ENCODE data around the gene ZNF234.
"Not testable (repeated sequence)": the region's sequence is repeated elsewhere in the genome, so short reads cannot be mapped to it uniquely, and the experiment has no call there.

Gene ZNF234

GRCh38 chr19:44141191-44142058 is at the start of gene ZNF234:
TSS of gene ZNF234 (plus strand) at chr19:44141554. CDS start at chr19:44144633, 3,079 bp downstream.
- Histone ChIP-seq H3K9ac (ENCODE audit: low read length) (peak within 1 kb of the TSS; percentile 90), H3K4me1 (ENCODE audit: control insufficient read depth, insufficient read depth, low read length) (peaks cover 10% of the 10 kb centered on the region), H3K4me3 (ENCODE audit: low read length) (peak within 1 kb of the TSS; percentile 96), H3K9me3 (ENCODE audit: control insufficient read depth, low read length) (no peaks in the 10 kb centered on the region), H3K27me3 (replicated peaks; ENCODE audit: control insufficient read depth, insufficient read depth, low read length) (no peaks in the 10 kb centered on the region), H3K36me3 (ENCODE audit: control insufficient read depth, insufficient read depth, low read length, severe bottlenecking) (peaks cover 25% of the 10 kb centered on the region)
- peak; percentile 97 for DNase-seq (ENCODE audit: low read depth)

- Histone ChIP-seq H3K9ac (ENCODE audit: low read length) (no peak overlapping the region), H3K4me1 (ENCODE audit: control insufficient read depth, insufficient read depth, low read length) (peaks cover 8% of the 10 kb centered on the region), H3K4me3 (ENCODE audit: low read length) (no peak overlapping the region), H3K27me3 (replicated peaks; ENCODE audit: control insufficient read depth, insufficient read depth, low read length) (no peaks in the 10 kb centered on the region), H3K9me3 (ENCODE audit: control insufficient read depth, low read length) (no peaks in the 10 kb centered on the region), H3K36me3 (ENCODE audit: control insufficient read depth, insufficient read depth, low read length, severe bottlenecking) (peaks cover 13% of the 10 kb centered on the region)
- DNase-seq (ENCODE audit: low read depth) = no peak
Measured at GRCh38 chr19:44092108-44092507, 49.2 kb upstream of the ZNF234 start.

- Histone ChIP-seq H3K4me1 (ENCODE audit: control insufficient read depth, insufficient read depth, low read length) (peaks cover 8% of the 10 kb centered on the region), H3K4me3 (ENCODE audit: low read length) (peak within 1 kb of the TSS; percentile 82), H3K9ac (ENCODE audit: low read length) (peak within 1 kb of the TSS; percentile 99), H3K27me3 (replicated peaks; ENCODE audit: control insufficient read depth, insufficient read depth, low read length) (no peaks in the 10 kb centered on the region), H3K9me3 (ENCODE audit: control insufficient read depth, low read length) (no peaks in the 10 kb centered on the region), H3K36me3 (ENCODE audit: control insufficient read depth, insufficient read depth, low read length, severe bottlenecking) (peaks cover 27% of the 10 kb centered on the region)
- DNase-seq (ENCODE audit: low read depth) = peak; percentile 98
Measured at GRCh38 chr19:44093931-44094765, 47.2 kb upstream of the ZNF234 start, which contains the start of gene ZNF224. TSS of gene ZNF224 (plus strand) at chr19:44094361. CDS start at chr19:44097874, 3,513 bp downstream.

- peaks cover 55% of the 10 kb centered on the region for H3K36me3 ChIP-seq (ENCODE audit: control insufficient read depth, insufficient read depth, low read length, severe bottlenecking)
- no peak for DNase-seq (ENCODE audit: low read depth)
- no peaks in the 10 kb centered on the region for H3K27me3 ChIP-seq (replicated peaks; ENCODE audit: control insufficient read depth, insufficient read depth, low read length)
- peak overlapping the region; percentile 44 for H3K4me3 ChIP-seq (ENCODE audit: low read length)
- H3K4me1 ChIP-seq (ENCODE audit: control insufficient read depth, insufficient read depth, low read length) = peaks cover 4% of the 10 kb centered on the region
- H3K9me3 ChIP-seq (ENCODE audit: control insufficient read depth, low read length) = peaks cover 41% of the 10 kb centered on the region
- H3K9ac ChIP-seq (ENCODE audit: low read length) = no peak overlapping the region
Measured at GRCh38 chr19:44107751-44108150, 33.6 kb upstream of the ZNF234 start.

GRCh38 chr19:44109458-44109857 is 31.9 kb upstream of the ZNF234 start:
- DNase-seq (ENCODE audit: low read depth) = no peak
- Histone ChIP-seq H3K9me3 (ENCODE audit: control insufficient read depth, low read length) (peaks cover 36% of the 10 kb centered on the region), H3K36me3 (ENCODE audit: control insufficient read depth, insufficient read depth, low read length, severe bottlenecking) (peaks cover 38% of the 10 kb centered on the region)

GRCh38 chr19:44111910-44112463 is 29.4 kb upstream of the ZNF234 start:
- peaks cover 17% of the 10 kb centered on the region for H3K9me3 ChIP-seq (ENCODE audit: control insufficient read depth, low read length)
- H3K27me3 ChIP-seq (replicated peaks; ENCODE audit: control insufficient read depth, insufficient read depth, low read length) = no peaks in the 10 kb centered on the region
- peaks cover 26% of the 10 kb centered on the region for H3K36me3 ChIP-seq (ENCODE audit: control insufficient read depth, insufficient read depth, low read length, severe bottlenecking)
- H3K4me3 ChIP-seq (ENCODE audit: low read length) = peak overlapping the region; percentile 95
- peaks cover 14% of the 10 kb centered on the region for H3K4me1 ChIP-seq (ENCODE audit: control insufficient read depth, insufficient read depth, low read length)
- peak overlapping the region; percentile 90 for H3K9ac ChIP-seq (ENCODE audit: low read length)
- DNase-seq (ENCODE audit: low read depth) = peak; percentile 91

More at GRCh38 chr19:44109458-44109857, 31.9 kb upstream of the ZNF234 start:
- Histone ChIP-seq H3K9ac (ENCODE audit: low read length) (no peak overlapping the region), H3K4me1 (ENCODE audit: control insufficient read depth, insufficient read depth, low read length) (peaks cover 9% of the 10 kb centered on the region), H3K27me3 (replicated peaks; ENCODE audit: control insufficient read depth, insufficient read depth, low read length) (no peaks in the 10 kb centered on the region), H3K4me3 (ENCODE audit: low read length) (no peak overlapping the region)

- H3K9me3 ChIP-seq (ENCODE audit: control insufficient read depth, low read length) = peaks cover 9% of the 10 kb centered on the region
- H3K4me1 ChIP-seq (ENCODE audit: control insufficient read depth, insufficient read depth, low read length) = peaks cover 14% of the 10 kb centered on the region
- DNase-seq (ENCODE audit: low read depth) = no peak
- H3K27me3 ChIP-seq (replicated peaks; ENCODE audit: control insufficient read depth, insufficient read depth, low read length) = no peaks in the 10 kb centered on the region
- peaks cover 24% of the 10 kb centered on the region for H3K36me3 ChIP-seq (ENCODE audit: control insufficient read depth, insufficient read depth, low read length, severe bottlenecking)
- peak overlapping the region; percentile 95 for H3K4me3 ChIP-seq (ENCODE audit: low read length)
- H3K9ac ChIP-seq (ENCODE audit: low read length) = peak overlapping the region; percentile 90
Measured at GRCh38 chr19:44112802-44113137, 28.6 kb upstream of the ZNF234 start.

GRCh38 chr19:44113138-44113783 is 28.1 kb upstream of the ZNF234 start, which contains the start of gene ZNF225:
TSS of gene ZNF225 (plus strand) at chr19:44113399. CDS start at chr19:44115828, 2,429 bp downstream.
- DNase-seq (ENCODE audit: low read depth) = peak; percentile 99
- Histone ChIP-seq H3K4me1 (ENCODE audit: control insufficient read depth, insufficient read depth, low read length) (peaks cover 14% of the 10 kb centered on the region), H3K27me3 (replicated peaks; ENCODE audit: control insufficient read depth, insufficient read depth, low read length) (no peaks in the 10 kb centered on the region), H3K9ac (ENCODE audit: low read length) (peak within 1 kb of the TSS; percentile 90), H3K36me3 (ENCODE audit: control insufficient read depth, insufficient read depth, low read length, severe bottlenecking) (peaks cover 23% of the 10 kb centered on the region), H3K4me3 (ENCODE audit: low read length) (peak within 1 kb of the TSS; percentile 95), H3K9me3 (ENCODE audit: control insufficient read depth, low read length) (peaks cover 4% of the 10 kb centered on the region)

- no peaks in the 10 kb centered on the region for H3K9me3 ChIP-seq (ENCODE audit: control insufficient read depth, low read length)
- no peak for DNase-seq (ENCODE audit: low read depth)
- H3K27me3 ChIP-seq (replicated peaks; ENCODE audit: control insufficient read depth, insufficient read depth, low read length) = no peaks in the 10 kb centered on the region
- H3K4me1 ChIP-seq (ENCODE audit: control insufficient read depth, insufficient read depth, low read length) = peaks cover 14% of the 10 kb centered on the region
- H3K36me3 ChIP-seq (ENCODE audit: control insufficient read depth, insufficient read depth, low read length, severe bottlenecking) = peaks cover 23% of the 10 kb centered on the region
- H3K4me3 ChIP-seq (ENCODE audit: low read length) = peak overlapping the region; percentile 95
- peak overlapping the region; percentile 90 for H3K9ac ChIP-seq (ENCODE audit: low read length)
Measured at GRCh38 chr19:44113784-44114390, 27.5 kb upstream of the ZNF234 start.

- H3K36me3 ChIP-seq (ENCODE audit: control insufficient read depth, insufficient read depth, low read length, severe bottlenecking) = peaks cover 85% of the 10 kb centered on the region
- not testable (repeated sequence) for H3K4me3 ChIP-seq (ENCODE audit: low read length); H3K4me1 ChIP-seq (ENCODE audit: control insufficient read depth, insufficient read depth, low read length); DNase-seq (ENCODE audit: low read depth); H3K27me3 ChIP-seq (replicated peaks; ENCODE audit: control insufficient read depth, insufficient read depth, low read length); H3K9ac ChIP-seq (ENCODE audit: low read length); H3K9me3 ChIP-seq (ENCODE audit: control insufficient read depth, low read length)
Measured at GRCh38 chr19:44121162-44121561, 20.2 kb upstream of the ZNF234 start.

Data from adipocyte (in vitro differentiated cells).